ENCODE results near the gene TMIGD1.

- TF ChIP-seq CTCF (optimal IDR thresholded peaks at IDR 0.05 in 1 of 3, IDR thresholded peaks at IDR 0.05 in 1 of 3, conservative IDR thresholded peaks at IDR 0.05 in 1 of 3; ENCODE audit: extremely low read depth in 1 of 3, insufficient read depth in 2 of 3, low read length in 3 of 3) (no peak), EZH2 (IDR thresholded peaks at IDR 0.05; ENCODE audit: low read length) (no peak)
Measured at GRCh38 chr17:30381340-30381659, 47.4 kb upstream of the TMIGD1 start.

All from keratinocyte (primary cell).